Activated CD4-positive, alpha-beta T cell treated with anti-CD3 and anti-CD28 coated beads, Interleukin-2, amount 10 ng/mL, durations not matched to agents 24 days and 14 days (primary cell): ENCODE data around the gene PIP4K2C. TPM values are rescaled to one million over a fixed set of nuclear protein-coding genes. Genes with fewer than 3 reads are reported as not detected.
"Not testable (repeated sequence)": the region's sequence is repeated elsewhere in the genome, so short reads cannot be mapped to it uniquely, and the experiment has no call there.

Experiments used
- DNase-seq: peaks from one replicate; pipeline ENCODE4 v3.0.0; 2022
- H3K27ac Mint-ChIP-seq: one replicate; pipeline ENCODE4 v1.8.0; 2022; ENCODE audit warnings: mild to moderate bottlenecking, mixed read lengths
- H3K27me3 Mint-ChIP-seq: one replicate; pipeline ENCODE4 v1.8.0; 2022; ENCODE audit warnings: mixed read lengths
- H3K36me3 Mint-ChIP-seq: one replicate; pipeline ENCODE4 v1.8.0; 2022; ENCODE audit warnings: low read depth, mild to moderate bottlenecking, mixed read lengths
- H3K4me1 Mint-ChIP-seq: one replicate; pipeline ENCODE4 v1.8.0; 2021; ENCODE audit warnings: mixed read lengths
- H3K4me3 Mint-ChIP-seq: one replicate; pipeline ENCODE4 v1.8.0; 2022; ENCODE audit warnings: mild to moderate bottlenecking, moderate library complexity, mixed read lengths
- H3K9me3 Mint-ChIP-seq: one replicate; pipeline ENCODE4 v1.8.0; 2021; ENCODE audit warnings: mixed read lengths
- intact Hi-C: fragments of 100-400 bp; cut with micrococcal nuclease; formaldehyde crosslinking; loops from one replicate; pipeline ENCODE4 v1.15.1; 2023
- total RNA-seq: library from RNA; stranded (reverse); gene quantifications from 2 replicates; pipeline ENCODE4 v1.2.3, GENCODE V29; 2022

The PIP4K2C gene
- total RNA-seq, 1 donor from 2014 or later, result 21.5 TPM

GRCh38 chr12:57551637-57552305 is 39.2 kb upstream of the PIP4K2C start:
- Mint-ChIP-seq H3K4me3 (peak overlapping the region; percentile 14), H3K36me3 (no peaks in the 10 kb centered on the region), H3K27me3 (peaks cover 25% of the 10 kb centered on the region), H3K27ac (no peak overlapping the region), H3K4me1 (peaks cover 27% of the 10 kb centered on the region), H3K9me3 (no peaks in the 10 kb centered on the region)
- intact Hi-C loops, result no loop called here
- no peak for DNase-seq

- intact Hi-C loops, result no loop called here
- no peak overlapping the region for H3K27ac Mint-ChIP-seq
- peaks cover 25% of the 10 kb centered on the region for H3K4me1 Mint-ChIP-seq
- peaks cover 22% of the 10 kb centered on the region for H3K27me3 Mint-ChIP-seq
- no peaks in the 10 kb centered on the region for H3K36me3 Mint-ChIP-seq
- no peak overlapping the region for H3K4me3 Mint-ChIP-seq
- H3K9me3 Mint-ChIP-seq, result no peaks in the 10 kb centered on the region
- DNase-seq, result no peak
Measured at GRCh38 chr12:57552306-57552651, 38.7 kb upstream of the PIP4K2C start.

- Mint-ChIP-seq H3K4me1 (peaks cover 23% of the 10 kb centered on the region), H3K36me3 (no peaks in the 10 kb centered on the region), H3K4me3 (no peak overlapping the region), H3K9me3 (no peaks in the 10 kb centered on the region), H3K27me3 (peaks cover 22% of the 10 kb centered on the region), H3K27ac (no peak overlapping the region)
- intact Hi-C loops, result no loop called here
- DNase-seq, result no peak
Measured at GRCh38 chr12:57552835-57553313, 38.1 kb upstream of the PIP4K2C start.

DNA sequence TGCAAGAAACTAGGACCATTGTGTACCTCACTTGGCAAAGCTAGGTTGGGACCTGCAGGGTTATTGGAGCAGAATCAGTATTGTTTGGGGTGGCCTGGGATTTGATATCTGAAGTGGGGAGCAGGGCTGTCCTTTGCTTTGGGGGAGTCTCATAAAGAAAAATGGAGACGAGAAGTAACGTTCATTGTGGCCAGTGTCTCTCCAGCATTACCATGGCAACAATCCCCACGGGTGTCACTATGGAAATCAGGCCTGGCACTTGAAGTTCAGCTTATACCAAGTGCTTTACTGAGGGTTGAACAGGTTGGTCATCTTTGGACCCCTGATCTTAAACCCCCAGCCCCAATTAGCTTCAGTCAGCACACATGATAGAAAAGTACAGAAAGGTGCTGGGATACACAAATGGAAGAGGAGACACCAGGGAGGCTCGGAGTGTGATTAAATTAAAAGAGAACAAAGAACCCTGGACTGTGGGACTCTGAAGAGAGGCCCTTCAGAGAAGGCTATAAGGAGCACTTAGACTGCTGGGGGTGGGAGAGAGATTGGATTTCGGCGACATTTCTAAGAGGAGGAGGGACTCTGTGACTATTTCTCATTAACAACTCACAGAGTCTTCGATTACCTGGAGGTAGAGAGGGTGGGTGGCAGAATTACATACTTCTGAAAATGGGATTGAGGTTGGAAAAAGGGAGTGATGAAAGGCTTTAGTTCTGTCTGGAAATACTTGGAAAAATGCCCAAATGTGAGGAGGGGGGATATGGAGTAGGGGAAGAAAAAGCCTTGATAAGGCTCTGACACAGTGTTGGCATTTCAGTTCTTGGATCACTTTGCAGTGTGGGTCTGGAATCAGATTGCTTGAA is 37.4 kb upstream of the PIP4K2C start:
- intact Hi-C loops, result no loop called here
- Mint-ChIP-seq H3K4me3 (no peak overlapping the region), H3K4me1 (peaks cover 20% of the 10 kb centered on the region), H3K9me3 (no peaks in the 10 kb centered on the region), H3K27ac (no peak overlapping the region), H3K36me3 (no peaks in the 10 kb centered on the region), H3K27me3 (peaks cover 18% of the 10 kb centered on the region)
- no peak for DNase-seq

DNA sequence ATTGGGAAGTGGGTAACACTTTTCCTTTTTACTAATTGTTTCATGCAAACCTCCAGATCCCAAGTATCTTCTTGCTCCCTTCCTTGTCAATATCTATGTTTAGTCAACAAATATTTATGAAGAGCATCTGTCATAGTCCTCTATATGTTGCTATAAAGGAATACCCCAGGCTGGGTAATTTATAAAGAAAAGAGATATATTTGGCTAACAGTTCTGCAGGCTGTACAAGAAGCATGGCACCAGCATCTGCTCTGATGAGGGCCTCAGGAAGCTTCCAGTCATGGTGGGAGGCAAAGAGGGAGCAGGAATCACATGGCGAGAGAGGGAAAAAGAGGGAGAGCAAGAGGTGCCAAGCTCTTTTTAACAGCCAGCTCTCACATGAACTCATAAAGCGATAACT is 36.5 kb upstream of the PIP4K2C start:
- Mint-ChIP-seq H3K27ac (no peak overlapping the region), H3K4me1 (peaks cover 13% of the 10 kb centered on the region), H3K27me3 (peaks cover 11% of the 10 kb centered on the region), H3K9me3 (no peaks in the 10 kb centered on the region), H3K4me3 (no peak overlapping the region), H3K36me3 (no peaks in the 10 kb centered on the region)
- no peak for DNase-seq
- intact Hi-C loops, result no loop called here

GRCh38 chr12:57554897-57555296 is 36.1 kb upstream of the PIP4K2C start:
- Mint-ChIP-seq H3K9me3 (no peaks in the 10 kb centered on the region), H3K4me3 (no peak overlapping the region), H3K4me1 (peaks cover 13% of the 10 kb centered on the region), H3K27me3 (peaks cover 10% of the 10 kb centered on the region), H3K27ac (no peak overlapping the region), H3K36me3 (no peaks in the 10 kb centered on the region)
- intact Hi-C loops, result no loop called here
- no peak for DNase-seq

- DNase-seq, result no peak
- H3K27me3 Mint-ChIP-seq, result peaks cover 13% of the 10 kb centered on the region
- H3K9me3 Mint-ChIP-seq, result no peaks in the 10 kb centered on the region
- intact Hi-C loops, result no loop called here
- no peak overlapping the region for H3K27ac Mint-ChIP-seq
- no peaks in the 10 kb centered on the region for H3K36me3 Mint-ChIP-seq
- peaks cover 3% of the 10 kb centered on the region for H3K4me1 Mint-ChIP-seq
- no peak overlapping the region for H3K4me3 Mint-ChIP-seq
Measured at GRCh38 chr12:57558864-57559263, 32.1 kb upstream of the PIP4K2C start.

DNA sequence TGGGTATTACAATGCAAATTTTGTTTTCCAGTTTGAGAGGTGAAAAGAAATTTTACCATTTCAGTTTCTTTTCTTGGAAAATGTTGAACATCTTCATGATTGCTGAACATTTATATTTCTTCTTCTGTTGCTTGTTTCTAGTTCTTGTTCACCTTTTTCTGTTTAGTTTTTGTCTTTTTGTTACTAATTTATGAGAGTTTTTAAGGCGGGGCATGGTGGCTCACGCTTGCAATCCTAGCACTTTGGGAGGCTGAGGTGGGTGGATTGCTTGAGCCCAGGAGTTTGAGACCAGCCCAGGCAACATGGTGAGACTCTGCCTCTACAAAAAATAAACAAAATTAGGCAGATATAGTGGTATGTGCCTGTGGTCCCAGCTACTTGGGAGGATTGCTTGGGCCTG is 30.5 kb upstream of the PIP4K2C start:
- H3K27me3 Mint-ChIP-seq, result peaks cover 13% of the 10 kb centered on the region
- no peak overlapping the region for H3K27ac Mint-ChIP-seq
- intact Hi-C loops, result no loop called here

DNA sequence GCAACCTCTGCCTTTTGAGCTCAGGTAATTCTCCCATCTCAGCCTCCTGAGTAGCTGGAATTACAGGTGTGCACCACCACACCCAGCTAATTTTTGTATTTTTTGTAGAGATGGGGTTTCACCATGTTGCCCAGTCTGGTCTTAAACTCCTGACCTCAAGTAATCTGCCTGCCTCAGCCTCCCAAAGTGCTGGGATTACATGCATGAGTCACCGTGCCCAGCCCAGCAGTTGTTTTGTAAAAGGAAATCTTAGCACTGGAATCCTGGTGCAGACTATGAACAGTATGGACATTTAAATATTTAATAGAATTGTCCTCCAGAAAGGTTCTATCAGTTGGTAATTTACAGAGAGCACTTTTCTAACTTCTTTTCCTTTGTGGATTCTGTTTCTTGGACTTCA is 29.9 kb upstream of the PIP4K2C start:
- H3K4me3 Mint-ChIP-seq, H3K27ac Mint-ChIP-seq, H3K36me3 Mint-ChIP-seq, DNase-seq, H3K9me3 Mint-ChIP-seq, intact Hi-C loops, H3K4me1 Mint-ChIP-seq: not testable (repeated sequence)
- peaks cover 13% of the 10 kb centered on the region for H3K27me3 Mint-ChIP-seq

More for the DNA sequence above, 30.5 kb upstream of the PIP4K2C start:
- Mint-ChIP-seq H3K9me3 (no peaks in the 10 kb centered on the region), H3K4me1 (peaks cover 3% of the 10 kb centered on the region), H3K4me3 (no peak overlapping the region), H3K36me3 (no peaks in the 10 kb centered on the region)
- DNase-seq, result no peak

DNA sequence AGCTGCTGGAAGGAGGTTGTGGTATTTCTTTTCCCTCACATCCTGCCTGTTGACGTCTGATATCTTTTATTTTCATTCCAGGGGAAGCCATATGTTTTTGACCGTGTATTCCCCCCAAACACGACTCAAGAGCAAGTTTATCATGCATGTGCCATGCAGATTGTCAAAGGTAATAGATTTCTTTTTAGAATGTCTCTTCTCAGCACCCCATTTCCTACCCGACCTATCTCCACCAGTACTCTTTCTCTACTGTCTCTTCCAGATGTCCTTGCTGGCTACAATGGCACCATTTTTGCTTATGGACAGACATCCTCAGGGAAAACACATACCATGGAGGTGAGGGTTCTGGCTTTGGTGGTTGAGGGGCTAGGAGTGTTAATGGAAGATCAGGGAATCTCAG is 27.6 kb upstream of the PIP4K2C start:
- Mint-ChIP-seq H3K27me3 (peaks cover 13% of the 10 kb centered on the region), H3K4me3 (no peak overlapping the region), H3K27ac (no peak overlapping the region), H3K4me1 (peaks cover 3% of the 10 kb centered on the region), H3K9me3 (no peaks in the 10 kb centered on the region), H3K36me3 (no peaks in the 10 kb centered on the region)
- DNase-seq, result no peak
- intact Hi-C loops, result no loop called here

GRCh38 chr12:57564178-57564740 is 26.7 kb upstream of the PIP4K2C start:
- Mint-ChIP-seq H3K27ac (no peak overlapping the region), H3K9me3 (no peaks in the 10 kb centered on the region), H3K27me3 (peaks cover 13% of the 10 kb centered on the region), H3K36me3 (no peaks in the 10 kb centered on the region), H3K4me1 (peaks cover 3% of the 10 kb centered on the region), H3K4me3 (no peak overlapping the region)
- DNase-seq, result no peak
- intact Hi-C loops, result no loop called here

DNA sequence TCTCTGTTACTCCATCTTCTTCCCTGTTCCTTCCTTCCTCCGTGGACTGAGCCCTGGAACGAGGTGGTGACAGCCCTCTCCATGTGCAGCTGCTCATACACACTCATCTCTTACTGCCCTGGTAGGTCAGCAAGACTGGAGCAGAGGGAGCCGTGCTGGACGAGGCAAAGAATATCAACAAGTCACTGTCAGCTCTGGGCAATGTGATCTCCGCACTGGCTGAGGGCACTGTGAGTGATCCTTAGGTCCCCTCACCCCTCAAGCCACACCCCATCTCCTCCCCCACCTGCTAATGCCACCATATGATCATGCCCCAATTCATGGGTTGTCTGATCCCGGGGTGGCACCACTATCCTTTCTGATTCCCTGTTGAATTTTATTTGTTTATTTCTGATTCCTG is 22.2 kb upstream of the PIP4K2C start:
- intact Hi-C loops, result no loop called here
- Mint-ChIP-seq H3K4me3 (no peak overlapping the region), H3K27ac (no peak overlapping the region), H3K27me3 (peaks cover 3% of the 10 kb centered on the region), H3K9me3 (no peaks in the 10 kb centered on the region), H3K36me3 (no peaks in the 10 kb centered on the region), H3K4me1 (no peaks in the 10 kb centered on the region)
- DNase-seq, result no peak

- intact Hi-C loops, result no loop called here
- no peaks in the 10 kb centered on the region for H3K36me3 Mint-ChIP-seq
Measured at GRCh38 chr12:57569858-57570257, 21.1 kb upstream of the PIP4K2C start.

DNA sequence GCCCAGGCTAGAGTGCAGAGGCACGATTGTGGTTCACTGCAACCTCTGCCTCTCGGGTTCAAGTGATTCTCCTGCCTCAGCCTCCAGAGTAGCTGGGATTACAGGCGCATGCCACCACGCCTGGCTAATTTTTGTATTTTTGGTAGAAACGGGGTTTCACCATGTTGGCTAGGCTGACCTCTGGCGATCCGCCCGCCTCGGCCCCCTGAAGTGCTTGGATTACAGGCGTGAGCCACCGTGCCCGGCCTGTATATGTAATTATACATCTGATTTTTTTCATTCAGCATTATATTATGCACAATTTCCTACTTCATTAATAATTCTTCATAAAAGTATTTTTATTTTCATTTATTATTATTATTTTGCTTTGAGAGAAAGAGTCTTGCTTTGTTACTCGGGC is 20.6 kb upstream of the PIP4K2C start:
- H3K9me3 Mint-ChIP-seq, intact Hi-C loops, H3K4me3 Mint-ChIP-seq, H3K36me3 Mint-ChIP-seq, H3K27me3 Mint-ChIP-seq, H3K27ac Mint-ChIP-seq, DNase-seq, H3K4me1 Mint-ChIP-seq: not testable (repeated sequence)

More at GRCh38 chr12:57569858-57570257, 21.1 kb upstream of the PIP4K2C start:
- Mint-ChIP-seq H3K27me3 (no peaks in the 10 kb centered on the region), H3K4me3 (no peak overlapping the region), H3K27ac (no peak overlapping the region), H3K9me3 (no peaks in the 10 kb centered on the region), H3K4me1 (no peaks in the 10 kb centered on the region)
- no peak for DNase-seq
